ENCODE measurements around the gene ACSL1. TPM values are rescaled to one million over a fixed set of nuclear protein-coding genes. Genes with fewer than 3 reads are reported as not detected.

The ACSL1 gene
- total and polyA plus RNA-seq, 2 of the 8 experiments (the other 6 are each of a cell fraction or from before 2014, with no cell fraction given), result 2.3 to 8.7 TPM

- TF ChIP-seq EP300 (IDR thresholded peaks at IDR 0.05; ENCODE audit: borderline replicate concordance in 1 of 2, low read depth in 2 of 2, low read length in 2 of 2), result no peak
- TF ChIP-seq SIN3A (conservative IDR thresholded peaks at IDR 0.05 in 1 of 2, IDR thresholded peaks at IDR 0.05 in 1 of 2; ENCODE audit: low read depth in 1 of 2, low read length in 2 of 2), result no peak
- no peak for TF ChIP-seq CBX5 (IDR thresholded peaks at IDR 0.05; ENCODE audit: low read depth, low read length)
- no peak for TF ChIP-seq RBBP5 (IDR thresholded peaks at IDR 0.05; ENCODE audit: borderline replicate concordance, low read depth, low read length)
These were observed 51.6 kb downstream of the ACSL1 start (continued) for GRCh38 chr4:184774152-184774551.

All from H1 (cell line).